ENCODE data around the gene LRRC27. TPM values are rescaled to one million over a fixed set of nuclear protein-coding genes. Genes with fewer than 3 reads are reported as not detected.

LRRC27 gene
- total and polyA plus RNA-seq, 7 donors = 2.2 to 8.3 (median 2.5) TPM

GRCh38 chr10:132393695-132394181, 61.7 kb downstream of the LRRC27 start:
- H3K4me3 ChIP-seq = no peak overlapping the region
- TF ChIP-seq CTCF (IDR thresholded peaks at IDR 0.05) = no peak
- H3K27me3 ChIP-seq (ENCODE audit: insufficient read depth in 3 of 3, low read length in 2 of 3) = no peaks in the 10 kb centered on the region
- H3K9me3 ChIP-seq = no peaks in the 10 kb centered on the region
- peak overlapping the region; percentile 41 for H3K27ac ChIP-seq
- ATAC-seq (no peak), DNase-seq (peak in 1 of 2 donors; percentile 49)
- H3K36me3 ChIP-seq (ENCODE audit: insufficient read depth in 1 of 2, low read depth in 1 of 2) = no peaks in the 10 kb centered on the region
- peaks cover 25% of the 10 kb centered on the region for H3K4me1 ChIP-seq
- WGBS, 3 donors = 62 to 85% (median 66%) methylated on average over 7 to 9 of the region's 9 CpGs
- intact Hi-C loops (cut with DNase I) = loop anchor here (5.0 to 10.0 kb wide), 3 partner anchors 184 to 241 kb away; no protein-coding TSS in a partner anchor

GRCh38 chr10:132394201-132394811, 62.3 kb downstream of the LRRC27 start:
- Histone ChIP-seq H3K4me3 (no peak overlapping the region), H3K36me3 (ENCODE audit: insufficient read depth in 1 of 2, low read depth in 1 of 2) (no peaks in the 10 kb centered on the region), H3K4me1 (peaks cover 26% of the 10 kb centered on the region), H3K27ac (peak overlapping the region; percentile 91), H3K27me3 (ENCODE audit: insufficient read depth in 3 of 3, low read length in 2 of 3) (no peaks in the 10 kb centered on the region), H3K9me3 (no peaks in the 10 kb centered on the region)
- DNase-seq (peak; percentile 13 to 44), ATAC-seq (no peak)
- intact Hi-C loops (cut with DNase I) = loop anchor here (5.0 to 10.0 kb wide), 3 partner anchors 183 to 240 kb away; no protein-coding TSS in a partner anchor
- TF ChIP-seq CTCF (IDR thresholded peaks at IDR 0.05) = no peak
- 70 to 77% (median 71%) methylated on average over 13 of the region's 13 CpGs for WGBS, 3 donors

GRCh38 chr10:132394936-132395703, 63.1 kb downstream of the LRRC27 start:
- intact Hi-C loops (cut with DNase I) = loop anchor here (5.0 to 10.0 kb wide), 3 partner anchors 182 to 240 kb away; no protein-coding TSS in a partner anchor
- Histone ChIP-seq H3K4me1 (peaks cover 34% of the 10 kb centered on the region), H3K4me3 (peak overlapping the region; percentile 75), H3K9me3 (no peaks in the 10 kb centered on the region), H3K27me3 (ENCODE audit: insufficient read depth in 3 of 3, low read length in 2 of 3) (no peaks in the 10 kb centered on the region), H3K27ac (peak overlapping the region; percentile 91), H3K36me3 (ENCODE audit: insufficient read depth in 1 of 2, low read depth in 1 of 2) (no peaks in the 10 kb centered on the region)
- DNase-seq (peak in 1 of 2 donors; percentile 28), ATAC-seq (peak in 3 of 4 donors; percentile 1 to 39 (median 39))
- TF ChIP-seq CTCF (IDR thresholded peaks at IDR 0.05) = no peak
- WGBS, 3 donors = 71 to 86% (median 79%) methylated on average over 9 to 12 of the region's 12 CpGs

- WGBS, 3 donors = 5 to 37% (median 13%) methylated on average over 40 to 71 of the region's 71 CpGs
- DNase-seq (peak; percentile 87 to 89), ATAC-seq (peak; percentile 59 to 72 (median 62))
- Histone ChIP-seq H3K4me3 (peak overlapping the region; percentile 75), H3K9me3 (no peaks in the 10 kb centered on the region), H3K4me1 (peaks cover 40% of the 10 kb centered on the region), H3K27me3 (ENCODE audit: insufficient read depth in 3 of 3, low read length in 2 of 3) (no peaks in the 10 kb centered on the region), H3K36me3 (ENCODE audit: insufficient read depth in 1 of 2, low read depth in 1 of 2) (no peaks in the 10 kb centered on the region), H3K27ac (peak overlapping the region; percentile 91)
- no peak for TF ChIP-seq CTCF (IDR thresholded peaks at IDR 0.05)
- intact Hi-C loops (cut with DNase I) = loop anchor here in 1 of 2 donors (2.0 to 10.0 kb wide), 2 partner anchors 53 to 239 kb away; no protein-coding TSS in a partner anchor
Observed at GRCh38 chr10:132395704-132396493, 63.9 kb downstream of the LRRC27 start.
